ENCODE data around the gene BAAT. TPM values are rescaled to one million over a fixed set of nuclear protein-coding genes. Genes with fewer than 3 reads are reported as not detected.
"Not testable (repeated sequence)": the region's sequence is repeated elsewhere in the genome, so short reads cannot be mapped to it uniquely, and the experiment has no call there.

The BAAT gene
- total RNA-seq = under 1 TPM in 1 of 5 donors, not detected in 4; 0.55 TPM
- polyA plus RNA-seq = not detected
- long read RNA-seq, donor 1 = 0 reads
- long read RNA-seq, donor 2 = 0 reads
- long read RNA-seq, donor 3 = 0 reads
- long read RNA-seq, donor 4 = 0 reads
- long read RNA-seq, donor 5 = 0 reads
- long read RNA-seq, donor 6 = 0 reads
- long read RNA-seq, donor 7 = 0 reads
- long read RNA-seq, donor 8 = 0 reads
- long read RNA-seq, donor 9 = 0 reads
- long read RNA-seq, donor 10 = 0 reads

- H3K36me3 ChIP-seq = peaks cover 9 to 20% (median 13%) of the 10 kb centered on the region in 4 donors
- H3K4me3 ChIP-seq; H3K4me1 ChIP-seq; intact Hi-C loops (cut with DNase I; ENCODE audit: low total_unique reads); DNase-seq; H3K27ac ChIP-seq; H3K27me3 ChIP-seq: not testable (repeated sequence)
- 89 to 95% (median 93%) methylated on average over 11 of the region's 11 CpGs for WGBS, 5 donors
- H3K9me3 ChIP-seq = peaks cover 0 to 13% (median 9%) of the 10 kb centered on the region in 4 donors
Measured at GRCh38 chr9:101384873-101385536, at the start of gene BAAT. TSS of gene BAAT (minus strand) at chr9:101385006. CDS start at chr9:101371404, 13,602 bp downstream.

- H3K27me3 ChIP-seq = no peaks in the 10 kb centered on the region
- no peak overlapping the region for H3K4me3 ChIP-seq
- no peaks in the 10 kb centered on the region for H3K9me3 ChIP-seq
- H3K36me3 ChIP-seq = no peaks in the 10 kb centered on the region
- intact Hi-C loops (cut with DNase I; ENCODE audit: low total_unique reads) = no loop called here
- WGBS, 5 donors = 57 to 79% (median 64%) methylated on average over 3 of the region's 3 CpGs
- TF ChIP-seq CTCF (IDR thresholded peaks at IDR 0.05) (no peak), EP300 (IDR thresholded peaks at IDR 0.05) (no peak), POLR2AphosphoS5 (IDR thresholded peaks at IDR 0.05) (no peak), POLR2A (IDR thresholded peaks at IDR 0.05) (no peak)
- H3K27ac ChIP-seq = no peak overlapping the region
- H3K4me1 ChIP-seq = peaks cover 0 to 4% (median 0%) of the 10 kb centered on the region in 4 donors
- no peak for DNase-seq
Measured at GRCh38 chr9:101433229-101433628, 48.4 kb upstream of the BAAT start.

- no peak for DNase-seq
- H3K4me1 ChIP-seq = peaks cover 0 to 4% (median 0%) of the 10 kb centered on the region in 4 donors
- H3K9me3 ChIP-seq = no peaks in the 10 kb centered on the region
- H3K27me3 ChIP-seq = no peaks in the 10 kb centered on the region
- no peak overlapping the region for H3K27ac ChIP-seq
- H3K4me3 ChIP-seq = no peak overlapping the region
- intact Hi-C loops (cut with DNase I; ENCODE audit: low total_unique reads) = no loop called here
- no peak for TF ChIP-seq POLR2A (IDR thresholded peaks at IDR 0.05)
- no peak for TF ChIP-seq CTCF (IDR thresholded peaks at IDR 0.05)
- no peak for TF ChIP-seq POLR2AphosphoS5 (IDR thresholded peaks at IDR 0.05)
- no peaks in the 10 kb centered on the region for H3K36me3 ChIP-seq
- WGBS, 5 donors = 69 to 94% (median 85%) methylated on average over 1 of the region's 1 CpG
Measured at GRCh38 chr9:101432740-101433139, 47.9 kb upstream of the BAAT start.

GRCh38 chr9:101432171-101432570, 47.4 kb upstream of the BAAT start:
- intact Hi-C loops (cut with DNase I; ENCODE audit: low total_unique reads) = no loop called here
- Histone ChIP-seq H3K4me1 (peaks cover 0 to 4% (median 0%) of the 10 kb centered on the region in 4 donors), H3K4me3 (no peak overlapping the region), H3K27me3 (no peaks in the 10 kb centered on the region), H3K36me3 (no peaks in the 10 kb centered on the region), H3K9me3 (no peaks in the 10 kb centered on the region), H3K27ac (no peak overlapping the region)
- TF ChIP-seq EP300 (IDR thresholded peaks at IDR 0.05) (no peak), CTCF (IDR thresholded peaks at IDR 0.05) (no peak), POLR2A (IDR thresholded peaks at IDR 0.05) (no peak), POLR2AphosphoS5 (IDR thresholded peaks at IDR 0.05) (no peak)
- no peak for DNase-seq

- intact Hi-C loops (cut with DNase I; ENCODE audit: low total_unique reads) = no loop called here
- H3K27ac ChIP-seq = no peak overlapping the region
- DNase-seq = no peak
Measured at GRCh38 chr9:101429736-101430135, 44.9 kb upstream of the BAAT start.

More at GRCh38 chr9:101429736-101430135, 44.9 kb upstream of the BAAT start:
- no peak overlapping the region for H3K4me3 ChIP-seq
- no peaks in the 10 kb centered on the region for H3K4me1 ChIP-seq
- H3K9me3 ChIP-seq = no peaks in the 10 kb centered on the region
- H3K36me3 ChIP-seq = no peaks in the 10 kb centered on the region
- 90 to 96% (median 93%) methylated on average over 7 of the region's 7 CpGs for WGBS, 5 donors
- TF ChIP-seq CTCF (IDR thresholded peaks at IDR 0.05) (no peak), POLR2AphosphoS5 (IDR thresholded peaks at IDR 0.05) (no peak), POLR2A (IDR thresholded peaks at IDR 0.05) (no peak), EP300 (IDR thresholded peaks at IDR 0.05) (no peak)
- no peaks in the 10 kb centered on the region for H3K27me3 ChIP-seq
